ENCODE measurements around the gene RSRC1. TPM values are rescaled to one million over a fixed set of nuclear protein-coding genes. Genes with fewer than 3 reads are reported as not detected.
A peak's percentile ranks its signal among the peaks of the same experiment; 100 is the strongest.

Gene RSRC1
- total and polyA plus RNA-seq, 2 of the 13 experiments (the other 11 are each of a cell fraction or from before 2014, with no cell fraction given), result 4.9 to 63.0 TPM

DNA sequence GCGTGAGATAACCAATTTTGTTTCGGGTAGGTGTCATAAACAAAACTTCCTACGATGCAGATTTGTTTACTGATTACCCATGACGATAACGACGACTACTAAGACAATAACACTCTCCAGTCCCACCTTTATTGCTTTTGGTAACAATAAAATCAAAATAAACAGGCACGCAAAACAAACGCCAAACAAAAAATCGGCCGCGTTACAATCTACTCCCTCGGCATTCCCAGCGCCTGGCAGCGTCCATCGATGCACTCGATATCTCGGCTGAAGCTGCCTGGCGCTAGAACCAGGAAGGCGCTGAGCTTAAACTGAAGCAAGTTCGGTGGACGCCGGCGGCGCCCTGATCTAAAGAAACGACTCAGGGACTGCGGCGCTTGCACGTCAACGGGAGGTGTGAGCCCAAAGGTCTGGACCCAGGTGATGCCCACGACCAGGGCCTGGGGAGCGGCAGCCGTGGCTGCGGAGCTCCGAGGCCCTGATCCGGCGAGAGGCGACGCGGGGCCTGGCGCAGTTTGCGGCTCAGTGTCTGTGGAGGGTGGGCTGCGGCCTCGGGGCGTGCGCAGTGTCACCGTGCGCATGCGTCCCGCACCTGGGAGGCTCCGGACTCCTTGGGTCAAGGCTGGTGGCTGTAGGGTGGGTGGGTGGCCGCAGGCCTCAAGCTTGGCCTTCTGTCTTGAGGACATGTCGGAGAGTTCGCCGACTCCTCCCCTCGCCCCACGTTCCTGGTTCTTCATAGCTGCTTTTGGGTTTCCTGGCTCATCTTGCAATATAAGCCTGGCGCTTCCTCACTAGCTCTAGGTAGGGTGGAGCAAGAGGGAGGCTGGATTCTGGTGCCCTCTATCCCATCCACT is at the start of gene RSRC1 (continued):
- TF ChIP-seq SP5 (CRISPR knock-in tag; IDR thresholded peaks at IDR 0.05; ENCODE audit: borderline replicate concordance, low read depth) (0 out of 2 replicates have a peak, but pooled peaks have one; percentile 14), ZNF264 (CRISPR knock-in tag; IDR thresholded peaks at IDR 0.05) (peak; percentile 75), ZNF24 (IDR thresholded peaks at IDR 0.05) (no peak), SMARCE1 (IDR thresholded peaks at IDR 0.05; ENCODE audit: borderline replicate concordance) (no peak), BRD4 (CRISPR knock-in tag; IDR thresholded peaks at IDR 0.05) (0 out of 2 replicates have a peak, but pooled peaks have one; percentile 81), ZNF546 (CRISPR knock-in tag; conservative IDR thresholded peaks at IDR 0.05) (peak; percentile 89; the same call in 1 of the 2 replicates), HDAC1 (CRISPR knock-in tag; IDR thresholded peaks at IDR 0.05) (peak; percentile 96), CREM (IDR thresholded peaks at IDR 0.05) (peak; percentile 50; the same call in 1 of the 2 replicates), CREM (CRISPR knock-in tag; IDR thresholded peaks at IDR 0.05) (no peak), JUN (CRISPR knock-in tag; IDR thresholded peaks at IDR 0.05) (no peak), ZNF7 (CRISPR knock-in tag; IDR thresholded peaks at IDR 0.05) (no peak), NBN (conservative IDR thresholded peaks at IDR 0.05) (no peak), KLF6 (CRISPR knock-in tag; IDR thresholded peaks at IDR 0.05) (peak; percentile 96)
- TF ChIP-seq, protein P1, sequence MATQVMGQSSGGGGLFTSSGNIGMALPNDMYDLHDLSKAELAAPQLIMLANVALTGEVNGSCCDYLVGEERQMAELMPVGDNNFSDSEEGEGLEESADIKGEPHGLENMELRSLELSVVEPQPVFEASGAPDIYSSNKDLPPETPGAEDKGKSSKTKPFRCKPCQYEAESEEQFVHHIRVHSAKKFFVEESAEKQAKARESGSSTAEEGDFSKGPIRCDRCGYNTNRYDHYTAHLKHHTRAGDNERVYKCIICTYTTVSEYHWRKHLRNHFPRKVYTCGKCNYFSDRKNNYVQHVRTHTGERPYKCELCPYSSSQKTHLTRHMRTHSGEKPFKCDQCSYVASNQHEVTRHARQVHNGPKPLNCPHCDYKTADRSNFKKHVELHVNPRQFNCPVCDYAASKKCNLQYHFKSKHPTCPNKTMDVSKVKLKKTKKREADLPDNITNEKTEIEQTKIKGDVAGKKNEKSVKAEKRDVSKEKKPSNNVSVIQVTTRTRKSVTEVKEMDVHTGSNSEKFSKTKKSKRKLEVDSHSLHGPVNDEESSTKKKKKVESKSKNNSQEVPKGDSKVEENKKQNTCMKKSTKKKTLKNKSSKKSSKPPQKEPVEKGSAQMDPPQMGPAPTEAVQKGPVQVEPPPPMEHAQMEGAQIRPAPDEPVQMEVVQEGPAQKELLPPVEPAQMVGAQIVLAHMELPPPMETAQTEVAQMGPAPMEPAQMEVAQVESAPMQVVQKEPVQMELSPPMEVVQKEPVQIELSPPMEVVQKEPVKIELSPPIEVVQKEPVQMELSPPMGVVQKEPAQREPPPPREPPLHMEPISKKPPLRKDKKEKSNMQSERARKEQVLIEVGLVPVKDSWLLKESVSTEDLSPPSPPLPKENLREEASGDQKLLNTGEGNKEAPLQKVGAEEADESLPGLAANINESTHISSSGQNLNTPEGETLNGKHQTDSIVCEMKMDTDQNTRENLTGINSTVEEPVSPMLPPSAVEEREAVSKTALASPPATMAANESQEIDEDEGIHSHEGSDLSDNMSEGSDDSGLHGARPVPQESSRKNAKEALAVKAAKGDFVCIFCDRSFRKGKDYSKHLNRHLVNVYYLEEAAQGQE (IDR thresholded peaks at IDR 0.05; ENCODE audit: borderline replicate concordance in 1 of 2, low read depth in 1 of 2, low read length in 2 of 2), result no peak; a peak in 1 of 4 replicates
- TF ChIP-seq, protein P2, sequence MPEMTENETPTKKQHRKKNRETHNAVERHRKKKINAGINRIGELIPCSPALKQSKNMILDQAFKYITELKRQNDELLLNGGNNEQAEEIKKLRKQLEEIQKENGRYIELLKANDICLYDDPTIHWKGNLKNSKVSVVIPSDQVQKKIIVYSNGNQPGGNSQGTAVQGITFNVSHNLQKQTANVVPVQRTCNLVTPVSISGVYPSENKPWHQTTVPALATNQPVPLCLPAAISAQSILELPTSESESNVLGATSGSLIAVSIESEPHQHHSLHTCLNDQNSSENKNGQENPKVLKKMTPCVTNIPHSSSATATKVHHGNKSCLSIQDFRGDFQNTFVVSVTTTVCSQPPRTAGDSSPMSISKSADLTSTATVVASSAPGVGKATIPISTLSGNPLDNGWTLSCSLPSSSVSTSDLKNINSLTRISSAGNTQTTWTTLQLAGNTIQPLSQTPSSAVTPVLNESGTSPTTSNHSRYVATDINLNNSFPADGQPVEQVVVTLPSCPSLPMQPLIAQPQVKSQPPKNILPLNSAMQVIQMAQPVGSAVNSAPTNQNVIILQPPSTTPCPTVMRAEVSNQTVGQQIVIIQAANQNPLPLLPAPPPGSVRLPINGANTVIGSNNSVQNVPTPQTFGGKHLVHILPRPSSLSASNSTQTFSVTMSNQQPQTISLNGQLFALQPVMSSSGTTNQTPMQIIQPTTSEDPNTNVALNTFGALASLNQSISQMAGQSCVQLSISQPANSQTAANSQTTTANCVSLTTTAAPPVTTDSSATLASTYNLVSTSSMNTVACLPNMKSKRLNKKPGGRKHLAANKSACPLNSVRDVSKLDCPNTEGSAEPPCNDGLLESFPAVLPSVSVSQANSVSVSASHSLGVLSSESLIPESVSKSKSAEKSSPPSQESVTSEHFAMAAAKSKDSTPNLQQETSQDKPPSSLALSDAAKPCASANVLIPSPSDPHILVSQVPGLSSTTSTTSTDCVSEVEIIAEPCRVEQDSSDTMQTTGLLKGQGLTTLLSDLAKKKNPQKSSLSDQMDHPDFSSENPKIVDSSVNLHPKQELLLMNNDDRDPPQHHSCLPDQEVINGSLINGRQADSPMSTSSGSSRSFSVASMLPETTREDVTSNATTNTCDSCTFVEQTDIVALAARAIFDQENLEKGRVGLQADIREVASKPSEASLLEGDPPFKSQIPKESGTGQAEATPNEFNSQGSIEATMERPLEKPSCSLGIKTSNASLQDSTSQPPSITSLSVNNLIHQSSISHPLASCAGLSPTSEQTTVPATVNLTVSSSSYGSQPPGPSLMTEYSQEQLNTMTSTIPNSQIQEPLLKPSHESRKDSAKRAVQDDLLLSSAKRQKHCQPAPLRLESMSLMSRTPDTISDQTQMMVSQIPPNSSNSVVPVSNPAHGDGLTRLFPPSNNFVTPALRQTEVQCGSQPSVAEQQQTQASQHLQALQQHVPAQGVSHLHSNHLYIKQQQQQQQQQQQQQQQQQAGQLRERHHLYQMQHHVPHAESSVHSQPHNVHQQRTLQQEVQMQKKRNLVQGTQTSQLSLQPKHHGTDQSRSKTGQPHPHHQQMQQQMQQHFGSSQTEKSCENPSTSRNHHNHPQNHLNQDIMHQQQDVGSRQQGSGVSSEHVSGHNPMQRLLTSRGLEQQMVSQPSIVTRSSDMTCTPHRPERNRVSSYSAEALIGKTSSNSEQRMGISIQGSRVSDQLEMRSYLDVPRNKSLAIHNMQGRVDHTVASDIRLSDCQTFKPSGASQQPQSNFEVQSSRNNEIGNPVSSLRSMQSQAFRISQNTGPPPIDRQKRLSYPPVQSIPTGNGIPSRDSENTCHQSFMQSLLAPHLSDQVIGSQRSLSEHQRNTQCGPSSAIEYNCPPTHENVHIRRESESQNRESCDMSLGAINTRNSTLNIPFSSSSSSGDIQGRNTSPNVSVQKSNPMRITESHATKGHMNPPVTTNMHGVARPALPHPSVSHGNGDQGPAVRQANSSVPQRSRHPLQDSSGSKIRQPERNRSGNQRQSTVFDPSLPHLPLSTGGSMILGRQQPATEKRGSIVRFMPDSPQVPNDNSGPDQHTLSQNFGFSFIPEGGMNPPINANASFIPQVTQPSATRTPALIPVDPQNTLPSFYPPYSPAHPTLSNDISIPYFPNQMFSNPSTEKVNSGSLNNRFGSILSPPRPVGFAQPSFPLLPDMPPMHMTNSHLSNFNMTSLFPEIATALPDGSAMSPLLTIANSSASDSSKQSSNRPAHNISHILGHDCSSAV (CRISPR knock-in tag; IDR thresholded peaks at IDR 0.05; ENCODE audit: borderline replicate concordance), result 0 out of 2 replicates have a peak, but pooled peaks have one; percentile 29
- TF ChIP-seq, protein P3, sequence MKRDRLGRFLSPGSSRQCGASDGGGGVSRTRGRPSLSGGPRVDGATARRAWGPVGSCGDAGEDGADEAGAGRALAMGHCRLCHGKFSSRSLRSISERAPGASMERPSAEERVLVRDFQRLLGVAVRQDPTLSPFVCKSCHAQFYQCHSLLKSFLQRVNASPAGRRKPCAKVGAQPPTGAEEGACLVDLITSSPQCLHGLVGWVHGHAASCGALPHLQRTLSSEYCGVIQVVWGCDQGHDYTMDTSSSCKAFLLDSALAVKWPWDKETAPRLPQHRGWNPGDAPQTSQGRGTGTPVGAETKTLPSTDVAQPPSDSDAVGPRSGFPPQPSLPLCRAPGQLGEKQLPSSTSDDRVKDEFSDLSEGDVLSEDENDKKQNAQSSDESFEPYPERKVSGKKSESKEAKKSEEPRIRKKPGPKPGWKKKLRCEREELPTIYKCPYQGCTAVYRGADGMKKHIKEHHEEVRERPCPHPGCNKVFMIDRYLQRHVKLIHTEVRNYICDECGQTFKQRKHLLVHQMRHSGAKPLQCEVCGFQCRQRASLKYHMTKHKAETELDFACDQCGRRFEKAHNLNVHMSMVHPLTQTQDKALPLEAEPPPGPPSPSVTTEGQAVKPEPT (CRISPR knock-in tag; IDR thresholded peaks at IDR 0.05; ENCODE audit: low read depth), result no peak

All from HepG2 (cell line).